IPS-11a (cell line): ENCODE data around the gene ACSF3.

Experiments used
- H3K4me3 ChIP-seq: one replicate; pipeline ENCODE4 v1.5.1; 2013; ENCODE audit warnings: low read depth, low read length, control low read depth

Gene ACSF3

GRCh38 chr16:89142474-89143195 is 49.0 kb downstream of the ACSF3 start:
- H3K4me3 ChIP-seq: no peak overlapping the region

- no peak overlapping the region for H3K4me3 ChIP-seq
Measured at GRCh38 chr16:89143201-89143741, 49.6 kb downstream of the ACSF3 start.

GRCh38 chr16:89143911-89144675 is 50.4 kb downstream of the ACSF3 start:
- H3K4me3 ChIP-seq: no peak overlapping the region

- no peak overlapping the region for H3K4me3 ChIP-seq
Measured at GRCh38 chr16:89144681-89145080, 51.0 kb downstream of the ACSF3 start.

GRCh38 chr16:89145406-89146161 is 51.9 kb downstream of the ACSF3 start:
- H3K4me3 ChIP-seq: no peak overlapping the region

GRCh38 chr16:89146211-89147005 is 52.8 kb downstream of the ACSF3 start:
- no peak overlapping the region for H3K4me3 ChIP-seq

GRCh38 chr16:89147085-89147817 is 53.6 kb downstream of the ACSF3 start:
- H3K4me3 ChIP-seq: no peak overlapping the region

GRCh38 chr16:89149386-89149785 is 55.7 kb downstream of the ACSF3 start:
- no peak overlapping the region for H3K4me3 ChIP-seq

GRCh38 chr16:89150090-89150835 is 56.6 kb downstream of the ACSF3 start:
- no peak overlapping the region for H3K4me3 ChIP-seq

- H3K4me3 ChIP-seq: no peak overlapping the region
Measured at GRCh38 chr16:89150981-89151380, 57.3 kb downstream of the ACSF3 start.

- no peak overlapping the region for H3K4me3 ChIP-seq
Measured at GRCh38 chr16:89152831-89153700, 59.4 kb downstream of the ACSF3 start.

- H3K4me3 ChIP-seq: no peak overlapping the region
Measured at GRCh38 chr16:89153848-89154271, 60.2 kb downstream of the ACSF3 start.

- H3K4me3 ChIP-seq: no peak overlapping the region
Measured at GRCh38 chr16:89154390-89155183, 60.9 kb downstream of the ACSF3 start.

- H3K4me3 ChIP-seq: no peak overlapping the region
Measured at GRCh38 chr16:89155184-89155679, 61.6 kb downstream of the ACSF3 start.

GRCh38 chr16:89155851-89156739 is 62.4 kb downstream of the ACSF3 start:
- H3K4me3 ChIP-seq: no peak overlapping the region
